GM06990 (cell line): ENCODE results near the gene RET.

Source experiments
- DNase-seq: peaks from one replicate; pipeline ENCODE4 v3.0.0-alpha.2; 2011; ENCODE audit not compliant: insufficient read length; ENCODE audit errors: extremely low read depth
- H3K27me3 ChIP-seq: replicated peaks from 2 replicates; pipeline ENCODE4 v1.6.0; 2011; ENCODE audit warnings: low read length; ENCODE audit not compliant: control insufficient read depth, insufficient read depth
- H3K36me3 ChIP-seq: 2 replicates; pipeline ENCODE4 v1.5.1; 2011; ENCODE audit warnings: low read length; ENCODE audit not compliant: control insufficient read depth, insufficient read depth
- H3K4me3 ChIP-seq: replicated peaks from 2 replicates; pipeline ENCODE4 v1.5.1; 2011; ENCODE audit warnings: low read depth, mild to moderate bottlenecking, control low read depth, low read length
- TF ChIP-seq, protein P1 (sequence below): IDR thresholded peaks from 2 replicates; pipeline ENCODE4 v1.5.1; 2011; ENCODE audit warnings: low read length, control low read depth, mild to moderate bottlenecking, inconsistent platforms; ENCODE audit not compliant: insufficient read depth, poor library complexity, severe bottlenecking

Gene RET

DNA sequence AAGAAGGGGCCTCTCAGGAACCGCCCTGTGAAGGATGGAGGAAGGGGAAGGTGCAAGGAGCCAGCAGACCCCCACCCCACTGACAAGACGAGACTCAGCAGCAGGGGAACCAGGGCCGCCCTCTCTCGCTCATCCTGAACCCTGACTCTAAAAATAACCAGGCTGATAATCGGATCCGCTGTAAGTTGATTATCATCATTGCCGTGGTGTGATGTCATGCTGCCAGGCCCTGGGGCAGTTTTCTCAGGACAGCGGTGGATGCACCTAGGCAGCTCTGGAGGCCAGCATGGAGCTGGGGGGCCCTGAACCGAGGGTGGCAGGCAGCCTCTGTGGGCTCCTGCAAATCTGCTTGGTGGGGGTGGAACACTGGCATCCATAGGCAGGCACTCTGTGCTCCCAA, 7.9 kb downstream of the RET start:
- no peak overlapping the region for H3K4me3 ChIP-seq
- no peaks in the 10 kb centered on the region; the same call in 1 of the 2 replicates for H3K27me3 ChIP-seq
- H3K36me3 ChIP-seq, result no peaks in the 10 kb centered on the region
- TF ChIP-seq, protein P1, sequence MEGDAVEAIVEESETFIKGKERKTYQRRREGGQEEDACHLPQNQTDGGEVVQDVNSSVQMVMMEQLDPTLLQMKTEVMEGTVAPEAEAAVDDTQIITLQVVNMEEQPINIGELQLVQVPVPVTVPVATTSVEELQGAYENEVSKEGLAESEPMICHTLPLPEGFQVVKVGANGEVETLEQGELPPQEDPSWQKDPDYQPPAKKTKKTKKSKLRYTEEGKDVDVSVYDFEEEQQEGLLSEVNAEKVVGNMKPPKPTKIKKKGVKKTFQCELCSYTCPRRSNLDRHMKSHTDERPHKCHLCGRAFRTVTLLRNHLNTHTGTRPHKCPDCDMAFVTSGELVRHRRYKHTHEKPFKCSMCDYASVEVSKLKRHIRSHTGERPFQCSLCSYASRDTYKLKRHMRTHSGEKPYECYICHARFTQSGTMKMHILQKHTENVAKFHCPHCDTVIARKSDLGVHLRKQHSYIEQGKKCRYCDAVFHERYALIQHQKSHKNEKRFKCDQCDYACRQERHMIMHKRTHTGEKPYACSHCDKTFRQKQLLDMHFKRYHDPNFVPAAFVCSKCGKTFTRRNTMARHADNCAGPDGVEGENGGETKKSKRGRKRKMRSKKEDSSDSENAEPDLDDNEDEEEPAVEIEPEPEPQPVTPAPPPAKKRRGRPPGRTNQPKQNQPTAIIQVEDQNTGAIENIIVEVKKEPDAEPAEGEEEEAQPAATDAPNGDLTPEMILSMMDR, result no peak
- no peak for DNase-seq

DNA sequence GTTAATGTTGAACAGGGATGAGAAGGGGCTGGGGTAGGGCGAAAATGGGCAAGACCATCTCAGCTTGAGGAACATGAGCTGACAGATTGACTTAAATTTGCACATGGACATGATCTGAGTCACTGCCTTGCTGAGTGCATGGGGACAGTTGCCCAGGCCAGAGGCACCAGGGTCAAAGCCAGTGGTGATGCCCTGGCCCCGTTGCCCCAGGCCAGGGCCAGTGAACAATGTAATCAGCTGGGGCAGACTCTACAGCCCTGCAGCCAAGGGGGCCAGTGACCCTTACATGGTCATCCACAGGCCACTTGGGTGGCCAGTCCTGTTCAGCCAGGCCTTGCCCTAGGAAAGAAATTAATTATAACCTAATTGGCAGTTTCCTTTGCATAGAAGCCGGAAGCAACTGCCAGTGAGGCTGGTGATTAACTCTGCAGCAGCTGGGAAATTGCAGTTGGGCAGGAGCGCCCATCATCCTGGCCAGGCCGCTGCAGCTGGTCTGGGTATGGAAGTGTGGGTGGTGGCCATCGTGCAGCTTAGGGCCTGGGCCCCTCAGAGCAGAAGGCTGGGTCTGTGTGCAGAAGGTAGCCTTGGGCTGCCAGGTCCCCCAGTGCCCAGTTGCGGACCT, 9.6 kb downstream of the RET start:
- Histone ChIP-seq H3K36me3 (no peaks in the 10 kb centered on the region), H3K27me3 (no peaks in the 10 kb centered on the region; the same call in 1 of the 2 replicates), H3K4me3 (no peak overlapping the region)
- TF ChIP-seq, protein P1, result no peak
- no peak for DNase-seq

DNA sequence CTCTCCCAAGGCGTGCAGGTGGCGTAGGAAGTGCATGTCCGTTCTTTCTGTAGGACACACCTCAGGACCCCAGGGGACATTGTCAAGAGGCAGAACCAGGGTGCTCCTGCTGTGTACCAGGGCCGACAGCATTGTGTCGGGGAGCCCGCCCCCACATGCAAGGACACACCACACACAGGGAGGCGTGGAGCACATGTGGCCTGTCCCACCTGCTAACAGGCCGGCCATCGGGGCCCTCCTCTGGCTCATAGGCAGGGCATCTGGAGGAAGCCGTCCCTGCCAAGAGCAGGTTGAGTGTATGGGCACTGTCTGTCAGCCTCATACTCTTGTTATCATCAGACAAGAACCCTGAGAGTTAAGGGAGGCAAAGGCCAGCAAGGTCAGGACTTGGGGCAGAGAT, 12.7 kb downstream of the RET start:
- Histone ChIP-seq H3K27me3 (no peaks in the 10 kb centered on the region; the same call in none of the 2 replicates), H3K4me3 (no peak overlapping the region), H3K36me3 (no peaks in the 10 kb centered on the region)
- DNase-seq, result no peak
- TF ChIP-seq, protein P1, result no peak

DNA sequence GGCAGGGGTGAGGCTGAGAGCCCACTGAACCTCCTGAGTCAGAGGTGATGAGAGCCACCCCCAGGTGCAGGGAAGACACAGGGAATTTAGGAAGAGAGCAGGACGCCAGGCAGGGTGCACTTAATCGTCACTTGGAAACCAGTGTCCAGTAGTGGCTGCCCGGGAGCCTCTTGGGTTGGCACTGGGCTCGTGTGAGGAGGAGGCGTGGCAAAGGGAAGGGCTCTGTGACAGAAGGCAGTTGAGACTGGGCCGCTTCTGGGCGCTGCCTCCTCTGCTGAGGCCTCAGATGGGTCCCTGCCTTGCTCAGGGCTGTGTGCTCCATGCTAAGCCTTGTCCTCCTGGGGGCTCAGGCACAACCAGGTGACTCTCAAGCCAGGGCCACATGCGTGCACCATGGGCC, 13.3 kb downstream of the RET start:
- TF ChIP-seq, protein P1, result no peak
- Histone ChIP-seq H3K4me3 (no peak overlapping the region), H3K36me3 (no peaks in the 10 kb centered on the region), H3K27me3 (no peaks in the 10 kb centered on the region; the same call in none of the 2 replicates)
- no peak for DNase-seq

- no peak for DNase-seq
- H3K27me3 ChIP-seq, result peaks cover 1% of the 10 kb centered on the region
- H3K4me3 ChIP-seq, result no peak overlapping the region
- TF ChIP-seq, protein P1, result no peak
- H3K36me3 ChIP-seq, result no peaks in the 10 kb centered on the region
Observed at GRCh38 chr10:43090664-43091063, 13.8 kb downstream of the RET start.

DNA sequence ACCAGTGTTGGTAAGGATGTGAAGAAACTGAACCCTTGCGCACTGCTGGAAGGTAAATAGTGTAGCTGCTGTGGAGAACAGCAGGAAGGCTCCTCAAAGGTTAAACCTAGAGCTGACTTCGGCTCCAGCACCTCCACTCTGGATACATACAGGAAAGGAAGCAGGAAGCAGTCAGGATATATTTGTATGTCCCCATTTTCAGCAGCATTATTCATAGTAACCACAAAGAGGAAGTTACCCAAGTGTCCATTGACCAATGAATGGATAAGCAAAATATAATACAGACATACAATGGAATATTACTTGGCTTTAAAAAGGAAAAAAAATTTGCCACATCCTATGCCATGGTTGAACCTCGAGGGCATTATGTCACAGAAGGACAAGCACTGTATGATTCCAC, 15.0 kb downstream of the RET start:
- Histone ChIP-seq H3K4me3 (no peak overlapping the region), H3K36me3 (no peaks in the 10 kb centered on the region), H3K27me3 (peaks cover 2% of the 10 kb centered on the region)
- no peak for DNase-seq
- TF ChIP-seq, protein P1, result no peak
